Activated T-helper 2 cell treated with anti-CD3 and anti-CD28 coated beads, Interferon-gamma antibody, Interleukin-2, Interleukin-4, amounts not matched to agents 10 μg/mL and 5 μg/mL and 100 μg/mL, durations not matched to agents 14 hours and 24 hours and 36 hours (primary cell): ENCODE data around the gene CLMN. TPM values are rescaled to one million over a fixed set of nuclear protein-coding genes. Genes with fewer than 3 reads are reported as not detected.

Source experiments
- DNase-seq: peaks from one replicate; pipeline ENCODE4 v3.0.0; 2021; ENCODE audit warnings: low spot score
- H3K27ac Mint-ChIP-seq: one replicate; pipeline ENCODE4 v1.8.0; 2021; ENCODE audit warnings: mixed read lengths
- H3K27me3 Mint-ChIP-seq: one replicate; pipeline ENCODE4 v1.8.0; 2021; ENCODE audit warnings: low read depth, mixed read lengths
- H3K36me3 Mint-ChIP-seq: one replicate; pipeline ENCODE4 v1.8.0; 2021; ENCODE audit warnings: low read depth, mixed read lengths
- H3K4me1 Mint-ChIP-seq: one replicate; pipeline ENCODE4 v1.8.0; 2021; ENCODE audit warnings: low read depth, mixed read lengths
- H3K4me3 Mint-ChIP-seq: one replicate; pipeline ENCODE4 v1.8.0; 2021; ENCODE audit warnings: low read depth, mild to moderate bottlenecking, moderate library complexity, mixed read lengths
- H3K9me3 Mint-ChIP-seq: one replicate; pipeline ENCODE4 v1.8.0; 2021; ENCODE audit warnings: mixed read lengths
- intact Hi-C: fragments of 100-400 bp; cut with micrococcal nuclease; formaldehyde crosslinking; loops from one replicate; pipeline ENCODE4 v1.15.1; 2023
- total RNA-seq: library from RNA; stranded (reverse); gene quantifications from 2 replicates; pipeline ENCODE4 v1.2.3, GENCODE V29; 2022

Gene CLMN
- total RNA-seq, 1 donor from 2014 or later = 1.3 TPM

- no peak overlapping the region for H3K27ac Mint-ChIP-seq
- DNase-seq = no peak
- intact Hi-C loops = loop anchor here (2.0 to 10.0 kb wide), 3 partner anchors 50 to 1290 kb away; partner anchors contain the start of genes ASB2 and DICER1
Observed at GRCh38 chr14:95264271-95264973, 55.3 kb downstream of the CLMN start.

GRCh38 chr14:95263527-95264231, 56.0 kb downstream of the CLMN start:
- intact Hi-C loops = loop anchor here (2.0 to 10.0 kb wide), 3 partner anchors 51 to 1289 kb away; partner anchors contain the start of genes ASB2 and DICER1
- Mint-ChIP-seq H3K27me3 (peaks cover 2% of the 10 kb centered on the region), H3K4me3 (no peak overlapping the region), H3K27ac (no peak overlapping the region), H3K36me3 (no peaks in the 10 kb centered on the region), H3K9me3 (peaks cover 7% of the 10 kb centered on the region), H3K4me1 (peaks cover 45% of the 10 kb centered on the region)
- no peak for DNase-seq

More at GRCh38 chr14:95264271-95264973, 55.3 kb downstream of the CLMN start:
- Mint-ChIP-seq H3K4me1 (peaks cover 45% of the 10 kb centered on the region), H3K4me3 (no peak overlapping the region), H3K36me3 (no peaks in the 10 kb centered on the region), H3K9me3 (peaks cover 7% of the 10 kb centered on the region), H3K27me3 (peaks cover 2% of the 10 kb centered on the region)

- Mint-ChIP-seq H3K4me1 (peaks cover 35% of the 10 kb centered on the region), H3K9me3 (peaks cover 3% of the 10 kb centered on the region), H3K4me3 (no peak overlapping the region), H3K27me3 (peaks cover 2% of the 10 kb centered on the region), H3K36me3 (no peaks in the 10 kb centered on the region), H3K27ac (no peak overlapping the region)
- intact Hi-C loops = loop anchor here (10.0 kb wide), 1 partner anchor 1288 kb away; the partner anchor contains the start of gene ASB2
- DNase-seq = no peak
Observed at GRCh38 chr14:95262511-95262891, 57.2 kb downstream of the CLMN start.

GRCh38 chr14:95261616-95262510, 57.8 kb downstream of the CLMN start:
- peak overlapping the region; percentile 10 for H3K27ac Mint-ChIP-seq
- H3K4me3 Mint-ChIP-seq = no peak overlapping the region
- intact Hi-C loops = loop anchor here (2.0 to 10.0 kb wide), 2 partner anchors 261 to 1287 kb away; partner anchors contain the start of gene ASB2
- peaks cover 2% of the 10 kb centered on the region for H3K27me3 Mint-ChIP-seq
- H3K4me1 Mint-ChIP-seq = peaks cover 29% of the 10 kb centered on the region
- H3K36me3 Mint-ChIP-seq = no peaks in the 10 kb centered on the region
- H3K9me3 Mint-ChIP-seq = no peaks in the 10 kb centered on the region
- DNase-seq = no peak

GRCh38 chr14:95260537-95261361, 59.0 kb downstream of the CLMN start:
- intact Hi-C loops = loop anchor here (1.0 to 10.0 kb wide), 4 partner anchors 8 to 1286 kb away; partner anchors contain the start of gene ASB2
- H3K4me3 Mint-ChIP-seq = no peak overlapping the region
- DNase-seq = no peak
- H3K4me1 Mint-ChIP-seq = peaks cover 20% of the 10 kb centered on the region
- no peaks in the 10 kb centered on the region for H3K9me3 Mint-ChIP-seq
- no peaks in the 10 kb centered on the region for H3K36me3 Mint-ChIP-seq
- H3K27ac Mint-ChIP-seq = peak overlapping the region; percentile 44
- peaks cover 4% of the 10 kb centered on the region for H3K27me3 Mint-ChIP-seq

- intact Hi-C loops = no loop called here
- no peaks in the 10 kb centered on the region for H3K9me3 Mint-ChIP-seq
- peaks cover 4% of the 10 kb centered on the region for H3K27me3 Mint-ChIP-seq
- no peaks in the 10 kb centered on the region for H3K36me3 Mint-ChIP-seq
- DNase-seq = no peak
- H3K27ac Mint-ChIP-seq = no peak overlapping the region
- peaks cover 15% of the 10 kb centered on the region for H3K4me1 Mint-ChIP-seq
- no peak overlapping the region for H3K4me3 Mint-ChIP-seq
Observed at GRCh38 chr14:95258754-95259593, 60.7 kb downstream of the CLMN start.

GRCh38 chr14:95258156-95258555, 61.6 kb downstream of the CLMN start:
- Mint-ChIP-seq H3K36me3 (no peaks in the 10 kb centered on the region), H3K27ac (no peak overlapping the region), H3K9me3 (no peaks in the 10 kb centered on the region), H3K27me3 (peaks cover 4% of the 10 kb centered on the region), H3K4me1 (peaks cover 15% of the 10 kb centered on the region), H3K4me3 (no peak overlapping the region)
- no peak for DNase-seq
- intact Hi-C loops = no loop called here

- Mint-ChIP-seq H3K4me1 (peaks cover 15% of the 10 kb centered on the region), H3K4me3 (no peak overlapping the region), H3K27ac (no peak overlapping the region), H3K9me3 (no peaks in the 10 kb centered on the region), H3K36me3 (no peaks in the 10 kb centered on the region), H3K27me3 (peaks cover 4% of the 10 kb centered on the region)
- intact Hi-C loops = no loop called here
- DNase-seq = no peak
Observed at GRCh38 chr14:95257521-95257920, 62.2 kb downstream of the CLMN start.

- DNase-seq = no peak
- H3K4me1 Mint-ChIP-seq = peaks cover 12% of the 10 kb centered on the region
- no peaks in the 10 kb centered on the region for H3K36me3 Mint-ChIP-seq
- intact Hi-C loops = no loop called here
- no peaks in the 10 kb centered on the region for H3K9me3 Mint-ChIP-seq
- peaks cover 5% of the 10 kb centered on the region for H3K27me3 Mint-ChIP-seq
- H3K4me3 Mint-ChIP-seq = no peak overlapping the region
- H3K27ac Mint-ChIP-seq = no peak overlapping the region
Observed at GRCh38 chr14:95256776-95257060, 63.0 kb downstream of the CLMN start.

- H3K36me3 Mint-ChIP-seq = no peaks in the 10 kb centered on the region
- intact Hi-C loops = no loop called here
- DNase-seq = no peak
- H3K9me3 Mint-ChIP-seq = no peaks in the 10 kb centered on the region
- H3K4me1 Mint-ChIP-seq = peaks cover 12% of the 10 kb centered on the region
- no peak overlapping the region for H3K27ac Mint-ChIP-seq
- no peak overlapping the region for H3K4me3 Mint-ChIP-seq
- H3K27me3 Mint-ChIP-seq = peaks cover 8% of the 10 kb centered on the region
Observed at GRCh38 chr14:95256002-95256775, 63.5 kb downstream of the CLMN start.

GRCh38 chr14:95255487-95255886, 64.2 kb downstream of the CLMN start:
- Mint-ChIP-seq H3K27me3 (peaks cover 15% of the 10 kb centered on the region), H3K9me3 (no peaks in the 10 kb centered on the region), H3K27ac (no peak overlapping the region), H3K36me3 (no peaks in the 10 kb centered on the region), H3K4me3 (no peak overlapping the region), H3K4me1 (peaks cover 7% of the 10 kb centered on the region)
- intact Hi-C loops = no loop called here
- no peak for DNase-seq
